Epidermal melanocyte (primary cell): ENCODE results near the gene APLN.

Experiments used
- DNase-seq: peaks from one replicate; pipeline ENCODE4 v3.0.0; 2011; ENCODE audit warnings: low spot score; ENCODE audit not compliant: insufficient read length

Gene APLN

DNA sequence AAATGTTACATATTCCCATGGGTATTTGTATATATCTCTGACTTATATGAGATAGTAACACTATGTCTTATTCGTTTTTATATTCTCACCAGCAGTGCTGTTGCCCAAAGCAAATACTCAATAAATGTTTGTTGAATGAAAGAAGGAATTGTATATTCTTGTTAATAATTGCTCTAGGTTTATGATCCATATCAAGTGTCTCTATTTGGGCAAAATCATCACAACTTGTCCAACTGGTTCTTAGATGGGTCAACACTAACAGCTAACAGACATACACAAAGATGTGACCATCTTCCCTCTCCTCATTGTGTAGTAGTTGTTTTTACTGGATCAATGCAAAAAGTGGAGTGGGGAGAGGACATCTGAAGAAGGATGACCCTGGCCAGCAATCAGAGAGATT, 6.6 kb upstream of the APLN start:
- DNase-seq, result no peak

DNA sequence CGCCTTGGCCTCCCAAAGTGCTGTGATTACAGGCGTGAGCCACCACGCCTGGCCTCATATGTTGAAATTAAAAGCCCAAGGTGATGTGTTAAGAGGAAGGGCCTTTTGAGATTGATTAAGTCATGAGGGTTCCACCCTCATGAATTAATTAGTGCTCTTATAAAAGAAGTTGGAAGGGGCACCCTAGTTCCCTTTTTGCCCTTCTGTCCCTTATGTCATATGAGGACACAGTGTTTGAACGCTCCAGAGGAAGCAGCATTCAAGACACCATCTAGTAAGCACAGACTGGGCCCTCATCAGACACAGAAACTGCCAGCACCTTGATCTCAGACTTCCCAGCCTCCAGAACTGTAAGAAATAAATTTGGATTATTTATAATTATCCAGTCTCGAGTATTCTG, 5.1 kb upstream of the APLN start:
- DNase-seq, result no peak

DNA sequence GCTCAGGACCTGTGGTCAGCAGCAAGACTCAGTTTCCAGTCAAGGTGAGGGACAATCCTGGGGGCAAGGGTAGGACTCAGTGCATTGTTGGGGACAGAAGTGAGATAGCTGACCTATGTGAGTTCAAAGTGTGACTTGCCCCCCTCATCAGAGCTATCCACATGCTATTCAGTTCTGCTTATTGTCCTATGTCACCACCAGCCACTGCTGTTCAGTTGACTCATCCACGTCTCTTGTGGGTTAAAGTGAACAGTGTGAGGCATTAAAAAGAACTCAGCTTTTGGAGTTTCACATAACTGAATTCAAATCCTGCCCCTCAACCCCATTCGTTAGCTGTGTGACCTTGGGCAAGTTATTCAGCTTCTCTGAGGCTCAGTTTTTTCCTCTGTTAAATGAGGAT, 4.4 kb upstream of the APLN start:
- no peak for DNase-seq

DNA sequence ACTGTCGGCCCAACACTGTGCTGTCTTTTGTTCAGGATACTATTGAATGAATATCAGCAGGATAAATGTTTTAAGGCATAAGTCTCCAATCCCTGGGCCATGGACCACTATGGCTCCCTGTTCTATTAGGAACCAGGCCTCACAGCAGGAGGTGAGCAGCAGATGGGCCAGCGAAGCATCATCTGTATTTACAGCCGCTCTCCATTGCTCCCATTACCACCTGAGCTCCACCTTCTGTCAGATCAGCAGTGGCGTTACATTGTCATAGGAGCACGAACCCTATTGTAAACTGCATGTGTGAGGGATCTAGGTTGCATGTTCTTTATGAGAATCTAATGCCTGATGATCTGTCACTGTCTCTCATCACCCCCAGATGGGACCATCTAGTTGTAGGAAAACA, 3.7 kb upstream of the APLN start:
- DNase-seq, result no peak

DNA sequence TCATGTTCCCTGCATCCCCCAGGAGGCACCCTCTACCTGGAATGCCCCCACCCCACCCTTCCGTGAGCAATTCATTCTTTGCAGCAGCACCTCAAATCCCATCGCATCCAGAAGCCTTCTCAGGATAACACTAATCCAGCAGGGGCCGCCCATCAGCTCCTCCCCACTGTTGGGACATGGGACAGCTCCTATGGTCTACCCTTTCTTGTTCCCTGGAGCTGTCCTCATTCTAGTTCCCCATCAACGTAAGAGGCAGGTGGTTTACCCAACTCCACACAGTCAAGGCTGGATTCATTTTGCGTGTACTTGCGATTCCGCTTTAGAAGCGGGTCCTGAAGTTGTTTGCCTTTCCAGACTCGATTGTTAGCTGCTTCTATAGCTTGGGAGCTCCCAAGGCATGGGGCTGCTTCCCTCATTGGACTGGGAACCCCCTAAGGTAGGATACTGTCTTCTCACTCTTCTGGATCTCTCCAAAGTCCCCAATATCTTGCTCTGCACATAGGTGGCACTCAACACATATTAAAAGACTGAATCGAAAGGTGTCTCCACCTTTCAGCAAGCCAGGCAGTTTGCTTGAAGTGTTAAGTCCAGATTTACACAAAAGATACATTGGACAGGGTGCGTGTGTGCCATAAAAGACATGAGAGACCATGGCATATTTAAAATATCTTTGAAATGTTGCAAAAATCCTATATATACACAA, 942 bp upstream of the APLN start:
- no peak for DNase-seq

DNA sequence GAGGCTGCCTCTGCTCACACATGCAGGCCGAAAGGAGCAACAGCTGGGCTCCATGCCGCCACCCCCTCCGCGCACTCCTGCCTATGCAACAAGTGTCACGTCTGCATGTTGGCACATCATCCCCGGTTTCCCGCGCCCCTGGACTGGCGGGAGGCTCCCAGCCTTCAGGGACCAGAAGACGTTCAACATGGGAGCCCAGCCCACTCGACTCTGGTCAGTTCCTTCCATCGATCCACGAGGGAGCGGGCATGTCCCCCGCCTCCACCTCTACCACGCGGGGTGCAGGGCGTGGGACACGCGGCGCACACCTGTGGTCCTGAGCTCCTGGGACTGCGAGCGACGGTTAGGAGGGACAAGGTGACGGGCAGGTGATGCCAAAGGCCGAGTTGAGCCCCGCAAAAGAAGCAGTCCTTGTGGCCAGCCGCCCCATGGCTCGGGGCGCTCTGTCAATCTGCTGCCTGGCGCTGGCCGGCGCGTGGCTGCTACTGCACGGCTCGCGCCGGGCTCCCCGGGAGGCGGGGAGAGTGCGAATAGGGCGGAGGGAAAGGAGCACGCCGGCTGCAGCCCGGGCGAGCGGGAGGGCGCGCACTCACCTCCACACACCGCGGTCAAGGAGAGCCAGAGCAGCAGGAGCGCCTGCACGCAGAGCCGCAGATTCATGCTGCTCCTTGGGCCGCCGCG, 645 bp downstream of the APLN start:
- DNase-seq, result no peak

DNA sequence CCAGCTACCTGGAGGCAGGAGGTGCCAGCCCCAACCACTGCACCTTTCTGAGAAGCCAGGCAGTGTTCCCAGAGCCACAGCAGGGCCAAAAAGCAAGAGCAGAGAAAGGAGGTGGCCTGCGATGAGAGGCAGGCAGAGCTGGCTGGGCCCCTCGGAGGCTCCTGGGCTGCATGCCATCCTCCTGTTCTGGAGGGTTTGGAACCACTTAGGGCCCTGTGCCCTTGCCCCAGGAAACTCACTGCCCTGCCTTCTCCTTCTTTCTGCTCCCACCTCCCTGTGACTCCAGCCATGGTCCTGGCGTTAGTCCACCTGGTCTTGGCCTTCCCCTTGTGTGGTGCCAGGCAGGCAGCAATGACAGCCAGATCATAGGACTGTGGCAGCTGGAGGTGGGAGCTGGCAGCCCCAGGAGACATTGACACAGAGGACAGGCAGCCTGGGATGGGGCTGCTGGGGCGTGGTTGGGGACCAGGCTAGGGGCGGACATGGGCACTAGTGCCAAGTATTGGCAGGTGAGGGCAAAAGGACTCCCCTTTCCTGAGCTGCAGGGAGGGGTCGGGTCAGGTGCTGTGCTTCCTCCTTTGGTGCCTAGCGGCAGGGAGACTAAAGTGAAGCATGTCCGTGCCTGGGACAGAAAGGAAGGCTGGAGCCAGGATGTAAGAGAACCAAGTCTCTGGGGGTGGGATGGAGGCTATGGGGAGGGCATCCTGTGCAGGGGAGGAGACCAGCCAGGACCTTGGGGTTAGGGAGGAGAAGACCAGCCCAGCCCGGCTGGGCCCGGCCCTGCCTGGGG, 1.4 kb downstream of the APLN start:
- no peak for DNase-seq

DNA sequence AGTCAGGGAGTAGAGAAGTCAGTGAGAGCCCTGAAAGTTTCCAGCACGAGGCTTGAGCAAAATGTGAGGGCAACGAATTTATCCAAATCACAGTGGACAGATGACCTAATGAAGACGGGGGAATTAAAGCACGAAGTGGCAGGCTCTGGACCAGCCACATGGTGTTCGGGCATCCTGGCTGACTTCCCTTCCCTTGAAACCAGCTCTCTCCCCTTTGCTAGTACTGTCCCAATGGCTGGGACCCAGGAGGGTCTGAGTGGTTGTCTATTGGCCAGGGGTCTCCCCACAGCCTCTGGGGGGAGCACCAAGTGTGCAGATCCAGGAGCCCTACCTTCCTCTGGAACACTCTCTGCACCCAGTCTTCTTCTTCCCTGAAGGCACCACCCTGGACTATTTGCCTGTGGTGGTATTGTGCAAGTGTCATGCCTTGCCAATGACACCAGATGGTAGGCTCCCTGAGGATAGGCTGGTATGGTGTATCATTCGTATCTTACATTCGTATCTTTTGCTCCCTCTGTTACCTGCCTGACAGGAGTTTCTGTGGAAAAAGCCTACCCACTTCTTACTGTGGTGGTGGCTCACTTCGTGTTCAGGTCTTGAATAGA, 2.1 kb downstream of the APLN start:
- DNase-seq, result no peak

DNA sequence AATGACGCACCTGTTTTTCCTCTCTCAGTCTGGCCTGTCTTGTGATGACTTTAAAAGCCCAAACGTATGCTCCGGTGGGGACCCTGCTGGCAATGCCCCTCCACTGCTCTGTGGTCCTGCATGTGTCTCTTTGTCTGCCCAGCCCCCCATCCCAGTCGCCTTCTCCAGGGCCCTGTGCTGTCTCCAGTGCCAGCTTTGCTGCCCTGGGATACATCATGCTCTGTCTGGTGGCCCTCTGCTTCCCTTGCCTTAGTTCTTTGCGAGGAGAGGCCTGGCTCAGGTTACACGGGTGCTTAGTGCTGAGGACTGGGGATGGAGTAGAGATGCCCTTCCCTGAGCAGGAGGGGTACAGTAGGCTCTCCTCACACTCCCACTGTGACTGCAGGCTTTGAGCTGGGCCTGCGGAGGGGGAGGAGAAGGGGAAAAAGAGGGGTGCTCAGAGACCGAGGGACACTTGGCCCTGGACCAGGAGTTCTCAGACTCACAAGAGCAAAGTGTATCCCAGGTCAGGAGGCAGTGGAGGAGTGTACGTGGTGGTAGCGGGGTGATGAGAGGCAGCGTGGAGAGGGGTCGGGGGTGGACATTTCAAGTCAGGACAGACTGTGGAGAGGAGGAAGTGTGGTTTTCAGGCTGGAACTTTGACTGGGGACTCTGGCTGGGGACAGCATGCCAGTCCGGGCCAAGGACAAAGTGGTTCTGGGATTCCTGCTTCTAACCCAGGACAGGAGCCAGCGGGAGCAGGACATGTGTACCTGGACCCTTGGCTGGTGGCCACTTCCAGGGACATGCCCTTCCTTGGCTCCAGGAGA, 2.8 kb downstream of the APLN start:
- DNase-seq, result no peak

DNA sequence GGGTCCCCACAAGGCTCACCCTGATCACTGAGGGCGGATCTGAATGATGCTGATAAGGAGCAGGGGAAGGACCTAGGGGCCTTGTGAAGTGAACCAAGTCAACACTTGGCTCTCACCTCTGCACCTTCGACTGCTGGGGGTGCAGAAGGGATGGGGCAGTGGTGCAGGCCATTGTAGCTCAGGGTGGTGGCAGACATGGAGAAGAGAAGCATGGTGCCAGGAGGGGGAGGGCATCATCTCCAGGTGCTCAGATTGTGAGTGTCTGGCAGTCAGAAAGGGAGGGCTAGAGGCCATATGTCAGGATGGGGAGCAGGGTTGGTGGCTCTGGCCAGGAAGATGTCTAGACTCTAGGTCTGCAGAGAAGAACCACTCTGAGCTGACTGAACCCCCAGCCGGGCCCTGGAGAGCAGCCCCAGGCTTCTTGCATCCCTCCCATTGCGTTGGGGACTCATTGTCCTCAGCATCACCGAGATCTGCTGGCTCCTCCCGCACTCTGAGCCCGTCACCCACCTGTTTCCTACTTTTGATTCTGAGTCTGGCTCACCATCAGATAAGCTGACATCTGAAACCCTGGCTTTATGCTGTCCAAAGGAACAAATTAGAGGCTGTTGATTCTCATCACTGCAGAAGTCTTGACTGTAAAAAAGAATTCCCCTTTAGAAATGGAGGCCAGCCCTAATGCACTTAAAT, 3.8 kb downstream of the APLN start:
- no peak for DNase-seq

DNA sequence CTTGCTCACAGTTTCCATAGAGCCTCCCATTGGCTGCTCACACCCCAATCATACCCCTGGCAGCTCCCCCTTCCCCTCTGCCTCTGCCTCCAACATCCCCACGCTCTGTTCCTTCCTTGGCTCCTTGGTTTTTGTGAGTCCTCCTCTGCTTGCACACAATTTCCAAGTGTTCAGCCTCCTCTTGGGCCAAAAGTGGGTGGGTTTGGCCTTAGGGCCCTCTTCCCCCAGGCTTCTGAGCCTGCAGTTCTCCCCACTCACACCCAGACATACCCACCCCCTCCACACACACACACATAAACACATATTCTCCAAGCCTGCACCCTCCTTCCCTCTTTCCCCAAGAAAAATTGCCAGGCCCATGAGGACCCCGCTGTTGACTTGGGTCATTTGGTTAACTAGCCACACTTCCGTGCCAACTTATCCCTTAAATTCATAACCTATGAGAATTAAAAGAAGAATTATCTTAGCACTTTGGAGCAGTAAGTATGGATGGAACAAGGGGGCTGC, 4.5 kb downstream of the APLN start:
- DNase-seq, result no peak

DNA sequence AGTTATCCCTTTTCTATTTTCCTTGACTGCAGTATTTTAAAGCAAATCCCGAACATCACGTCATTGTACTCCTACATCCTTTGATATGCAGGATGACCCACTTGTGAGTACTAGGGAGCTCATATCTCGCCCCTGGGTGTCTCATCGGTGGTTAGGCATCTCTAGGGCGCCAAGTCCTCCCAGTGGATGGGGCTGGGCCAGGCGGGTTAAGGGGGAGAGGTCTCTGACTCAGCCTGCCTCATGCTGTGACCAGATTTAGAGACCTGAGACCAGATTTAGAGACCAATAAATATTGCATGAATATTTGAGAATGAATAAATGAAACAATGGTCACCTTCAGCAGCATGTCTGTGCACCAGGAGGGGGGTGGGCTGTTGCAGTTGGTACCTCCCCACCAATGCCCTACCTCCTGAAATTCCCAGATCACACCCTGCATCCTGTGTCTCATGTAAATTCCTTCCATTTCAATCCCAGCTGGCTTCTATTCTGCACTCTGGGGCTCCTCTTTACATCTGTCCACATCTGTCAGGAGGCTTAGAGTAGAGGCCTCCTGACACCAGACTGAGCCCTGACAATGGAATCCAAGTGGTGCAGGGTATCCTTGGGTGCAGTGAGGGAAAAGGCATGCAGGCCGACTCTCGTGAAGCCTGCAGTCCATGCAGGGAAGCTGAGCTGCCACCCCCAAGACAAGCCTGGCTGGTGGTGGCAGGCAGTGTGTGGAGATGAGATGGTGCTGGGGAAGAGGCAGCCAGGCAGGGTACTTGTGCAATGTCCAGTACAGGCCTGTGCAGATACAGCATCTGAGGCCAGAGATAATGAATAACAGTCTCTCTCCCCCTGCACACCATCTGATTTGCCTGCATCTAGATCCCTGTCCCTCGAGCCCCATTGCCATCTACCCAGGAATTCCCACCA, 5.2 kb downstream of the APLN start:
- DNase-seq, result no peak

DNA sequence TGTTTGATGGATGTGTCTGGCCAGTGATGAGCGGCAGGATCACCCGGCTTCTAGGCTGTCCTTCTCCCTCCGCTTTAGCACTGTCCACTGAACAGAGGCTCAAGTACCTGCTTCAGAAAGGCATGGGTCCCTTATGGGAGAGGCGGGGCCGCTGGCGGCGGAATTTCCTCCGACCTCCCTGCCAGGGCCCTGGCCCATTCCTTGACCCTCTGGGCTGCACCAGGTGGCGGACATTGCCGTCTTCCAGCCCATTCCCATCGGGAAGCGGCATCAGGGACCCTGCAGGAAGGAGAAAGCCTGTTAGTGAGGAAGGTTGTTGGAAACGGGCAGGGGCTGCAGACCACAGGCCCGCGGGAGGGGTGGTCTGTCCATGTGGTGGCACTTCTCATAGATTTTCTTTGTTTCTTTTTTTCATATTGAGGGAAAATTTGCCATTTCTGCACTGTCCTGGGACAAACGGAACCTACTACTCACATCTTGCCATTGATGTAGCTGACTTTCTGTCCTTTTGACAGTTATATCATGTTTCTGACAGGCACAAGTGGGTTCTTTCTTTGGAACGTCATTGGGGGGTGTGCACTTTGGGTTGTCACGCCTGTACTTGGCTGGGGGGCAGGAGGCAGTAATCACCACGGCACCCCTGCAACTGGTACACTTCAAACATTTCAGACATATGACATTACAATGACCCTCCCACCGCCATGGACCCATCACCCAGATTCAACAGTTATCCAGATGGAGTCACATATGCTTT, 6.1 kb downstream of the APLN start:
- DNase-seq, result no peak

DNA sequence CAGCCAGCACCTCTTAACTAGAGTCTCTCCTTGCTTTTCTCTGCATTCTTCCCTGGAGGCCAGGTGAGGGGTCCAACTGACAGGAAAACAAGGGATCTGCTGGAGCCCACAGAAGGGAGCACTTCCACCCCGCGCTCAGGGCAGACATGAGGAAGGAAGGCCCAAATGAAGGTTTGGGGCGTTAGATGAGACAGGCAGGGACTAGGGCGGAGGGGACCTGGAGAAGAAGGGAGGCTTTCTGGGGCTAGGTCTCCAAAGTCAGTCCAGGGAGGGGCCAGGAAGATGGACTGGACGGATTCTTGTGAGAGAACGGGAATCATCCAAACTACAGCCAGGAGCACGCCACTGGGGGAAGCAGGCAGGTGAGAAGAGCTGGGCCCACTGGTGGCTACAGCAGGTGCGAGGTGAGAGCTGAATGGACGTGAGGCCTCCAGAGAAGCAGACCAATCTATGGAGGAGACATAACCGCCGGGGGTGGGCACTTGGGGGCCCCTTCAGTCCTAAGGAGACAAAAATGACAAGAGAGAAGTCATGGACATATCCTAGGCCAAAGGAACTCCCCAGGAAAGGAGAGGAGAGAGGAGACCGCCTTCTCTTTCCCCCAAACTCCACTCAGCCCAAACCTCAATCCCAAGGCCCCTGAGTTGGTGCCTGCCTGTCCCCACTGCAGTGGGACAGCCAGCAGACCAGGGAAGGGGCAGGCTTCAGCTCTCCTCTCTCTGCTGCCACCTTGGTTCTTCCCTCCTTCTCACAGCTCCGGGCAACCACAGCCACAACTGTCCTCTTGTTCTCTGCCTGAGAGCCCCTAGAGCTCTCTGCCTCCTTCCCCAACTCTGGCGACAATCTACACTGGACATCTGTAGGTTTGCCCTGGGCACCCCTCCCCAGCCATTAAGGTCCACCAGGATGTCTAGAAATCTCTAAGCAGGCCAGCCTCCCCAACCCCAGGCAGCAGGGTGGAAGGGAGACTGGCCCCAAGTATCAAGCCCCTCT, 7.0 kb downstream of the APLN start:
- no peak for DNase-seq

DNA sequence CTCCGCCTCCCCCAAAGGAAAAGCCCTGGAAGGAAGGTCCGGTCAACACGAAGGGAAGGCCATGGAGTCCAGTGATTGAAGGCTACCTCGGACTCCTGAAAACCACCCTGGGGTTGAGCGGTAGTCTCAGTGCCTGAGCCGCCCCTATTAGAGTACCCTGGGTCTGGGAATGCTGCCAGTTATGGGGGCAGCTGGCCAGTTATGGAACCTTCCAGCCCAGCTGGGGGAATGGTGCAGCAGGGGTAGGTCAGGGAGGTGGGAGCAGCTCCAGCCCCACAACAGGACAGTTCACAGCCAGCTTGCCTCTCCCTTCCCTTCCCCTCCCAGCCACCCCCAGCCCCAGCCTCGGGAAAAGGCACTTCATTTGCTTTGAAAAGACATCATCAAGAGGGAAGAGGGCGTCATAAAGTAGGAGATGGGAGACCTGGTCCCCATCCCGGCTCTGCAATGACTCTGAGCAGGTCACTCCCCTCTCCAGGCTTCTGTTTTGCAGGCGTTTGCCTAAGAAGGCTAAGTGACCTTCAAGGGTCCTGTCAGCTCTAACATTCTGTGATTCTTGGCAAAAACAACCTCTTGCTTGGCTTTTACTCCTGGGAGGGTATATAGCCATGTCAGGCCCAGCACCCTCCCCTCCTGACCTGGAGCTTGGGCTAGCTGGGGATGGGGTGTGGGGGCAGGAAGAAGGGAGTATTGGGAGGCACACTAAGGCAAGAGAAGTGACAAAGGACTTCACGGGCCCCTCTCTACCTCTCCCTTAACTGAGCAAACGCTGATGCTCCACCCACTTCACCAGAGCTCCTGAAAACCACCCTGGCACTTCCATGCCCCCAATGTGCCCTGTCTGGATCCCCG, 8.0 kb downstream of the APLN start:
- no peak for DNase-seq

DNA sequence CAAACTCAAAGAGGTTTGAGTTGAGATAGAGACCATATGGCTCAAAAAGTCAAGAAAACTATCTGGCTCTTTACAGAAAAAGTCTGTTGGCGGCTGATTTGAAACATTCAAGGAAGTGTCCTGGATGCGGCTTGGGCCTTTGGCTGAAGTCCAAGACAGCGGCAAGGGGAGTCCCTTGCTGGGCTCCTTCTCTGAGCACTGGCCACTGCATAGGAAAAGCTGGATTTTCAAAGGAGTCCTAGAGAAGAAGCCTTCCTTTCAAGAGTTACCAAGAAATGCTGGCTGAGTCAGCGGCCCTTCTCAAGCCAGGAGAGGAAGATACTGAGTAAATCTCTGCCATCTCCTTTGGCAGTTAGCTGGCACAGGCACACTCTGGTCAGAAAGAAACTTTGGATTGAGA, 12.1 kb downstream of the APLN start:
- DNase-seq, result no peak

DNA sequence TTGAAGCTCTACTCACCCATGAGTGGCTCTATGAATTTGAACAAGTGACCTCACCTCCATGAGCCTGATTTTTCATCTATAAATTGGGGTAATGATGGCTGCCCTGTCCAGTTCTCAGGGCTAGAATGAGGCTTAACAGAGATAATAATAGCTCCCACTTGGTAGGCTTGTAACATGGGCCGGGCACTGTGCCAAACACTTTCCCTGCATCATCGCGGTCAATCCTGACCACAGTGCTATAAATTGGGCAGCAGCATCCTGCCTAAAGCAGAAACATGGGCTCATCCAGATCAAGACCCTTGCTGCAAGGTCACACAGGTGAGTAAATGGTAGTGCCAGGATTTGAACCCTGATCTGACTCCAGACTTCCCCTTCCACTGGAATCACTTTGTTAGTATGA, 12.8 kb downstream of the APLN start:
- DNase-seq, result no peak
